NCI-H128 (cell line): Measurements from ENCODE around the gene MDFIC.

Experiments used
- DNase-seq: peaks from one replicate; lab custom pipeline; 2025; ENCODE audit not compliant: unreplicated experiment; lab: John Stamatoyannopoulos, UW

Gene MDFIC

DNA sequence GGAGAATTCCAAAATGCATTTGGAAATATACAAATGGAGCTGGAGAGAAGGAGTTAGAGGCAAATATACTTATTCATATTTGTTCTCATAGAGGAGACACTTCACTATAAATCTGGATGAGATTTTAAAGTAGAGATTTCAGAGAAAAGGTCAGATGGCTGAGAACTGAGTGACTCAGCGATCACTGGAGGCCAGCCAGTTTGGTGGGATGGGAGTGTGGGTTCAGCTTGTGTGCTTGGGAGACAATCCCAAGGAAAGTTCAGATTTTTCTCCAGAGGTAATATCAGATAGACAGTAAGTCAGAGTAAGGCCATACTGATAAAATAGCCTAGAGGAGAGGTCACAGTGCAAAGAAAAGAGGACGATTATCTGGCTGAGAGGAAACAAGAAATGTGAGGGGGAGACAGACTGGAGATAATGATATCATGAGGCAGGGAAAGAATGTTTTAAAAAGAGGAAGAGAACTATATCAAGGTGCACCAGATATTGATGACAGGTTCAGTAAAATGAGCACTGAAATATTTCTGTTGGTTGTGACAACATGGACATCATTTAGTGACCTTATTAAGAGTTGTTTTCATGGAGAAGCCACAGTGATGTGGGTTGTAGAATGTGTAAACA lies 67.0 kb downstream of the MDFIC start:
- no peak for DNase-seq

DNA sequence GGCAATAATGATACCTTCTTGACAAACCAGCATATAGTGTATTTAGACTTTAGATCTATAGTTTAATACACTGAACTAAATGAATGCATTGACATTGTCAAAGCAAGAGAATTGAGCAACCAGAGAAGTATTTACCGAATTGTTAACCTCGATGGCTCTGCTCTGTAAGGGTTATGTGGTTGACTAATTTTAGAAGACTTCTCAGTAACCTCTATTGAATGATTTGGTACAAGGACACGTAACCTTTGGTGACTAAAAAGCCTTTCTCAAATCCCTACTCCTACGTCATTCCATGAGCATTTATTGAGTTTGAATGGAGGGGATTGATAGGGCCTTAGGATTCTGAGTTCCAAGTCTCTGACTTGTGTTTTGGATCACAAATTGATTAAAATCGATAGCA lies 67.6 kb downstream of the MDFIC start:
- no peak for DNase-seq

DNA sequence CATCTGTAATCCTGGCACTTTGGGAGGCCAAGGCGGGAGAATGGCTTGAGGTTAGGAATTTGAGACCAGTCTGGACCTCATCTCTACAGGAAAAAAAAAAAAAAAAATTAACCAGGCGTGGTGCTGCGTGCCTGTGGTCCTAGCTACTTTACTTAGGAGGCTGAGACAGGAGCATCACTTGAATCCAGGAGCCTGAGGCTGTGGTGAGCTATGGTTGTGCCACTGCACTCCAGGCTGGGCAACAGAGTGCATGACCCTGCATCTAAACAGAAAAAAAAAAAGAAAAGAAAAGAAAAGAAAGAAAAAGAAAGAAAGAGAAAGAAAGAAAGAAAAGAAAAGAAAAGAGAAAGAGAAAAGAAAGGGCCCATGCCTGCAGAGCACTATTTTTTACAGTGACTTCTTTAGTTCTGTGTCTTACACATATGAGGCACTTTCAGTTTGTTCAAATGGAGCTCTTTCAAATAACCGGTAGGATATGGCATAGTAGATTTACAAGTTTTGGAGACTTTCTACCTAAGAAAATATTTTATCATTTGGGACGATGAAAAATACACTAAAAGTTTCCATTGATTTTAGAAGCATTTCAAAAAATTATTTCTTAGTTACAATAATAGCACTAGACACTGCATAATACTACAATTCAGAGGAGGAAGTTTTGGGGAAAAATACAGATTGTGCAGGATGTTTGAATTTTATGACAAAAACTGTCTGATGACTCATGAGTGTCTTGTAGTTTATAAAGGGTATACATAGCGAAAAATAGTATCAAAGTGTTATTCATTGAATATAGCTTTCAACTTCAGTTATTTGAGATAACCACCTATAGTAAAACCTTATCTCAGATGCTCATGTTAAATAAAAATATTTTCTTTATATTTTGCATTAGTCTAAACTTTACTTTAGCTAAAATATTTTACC lies 75.9 kb downstream of the MDFIC start:
- DNase-seq = no peak

DNA sequence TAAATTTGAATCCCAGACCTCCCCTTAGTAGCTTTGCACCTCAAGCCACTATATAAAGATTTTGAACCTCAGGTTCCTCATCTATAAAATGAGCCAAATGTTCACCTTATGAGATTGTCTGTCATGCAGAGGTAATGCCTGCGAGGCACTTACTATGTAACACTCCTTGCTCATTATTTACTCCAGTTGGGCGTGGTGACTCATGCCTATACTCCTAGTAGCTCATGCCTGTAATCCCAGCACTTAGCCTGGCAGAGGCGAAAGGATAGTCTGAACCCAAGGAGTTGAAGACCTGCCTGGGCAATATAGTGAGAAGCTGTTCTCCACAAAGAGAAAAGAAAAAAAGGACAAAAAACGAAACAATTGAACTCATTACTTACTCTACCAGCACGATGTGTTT lies 82.2 kb downstream of the MDFIC start:
- DNase-seq = no peak

DNA sequence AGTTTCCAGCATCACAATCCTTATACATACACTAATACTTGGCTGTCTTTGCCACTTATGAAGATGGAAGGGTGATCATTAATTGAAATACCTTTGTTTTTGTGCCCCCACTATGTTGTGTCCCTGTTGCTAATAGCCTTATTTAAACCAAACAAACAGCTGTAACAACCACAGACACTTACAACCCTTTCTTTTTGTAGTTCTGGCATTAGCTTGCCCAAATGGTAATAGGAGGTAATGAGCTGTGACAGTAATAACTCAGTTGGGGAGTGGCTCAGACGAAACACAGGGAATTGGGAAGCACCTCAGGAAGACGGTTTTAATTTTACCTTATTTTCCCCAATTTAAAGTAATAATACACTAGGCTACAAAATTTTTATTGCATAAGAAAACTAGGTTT lies 83.4 kb downstream of the MDFIC start:
- DNase-seq = no peak

DNA sequence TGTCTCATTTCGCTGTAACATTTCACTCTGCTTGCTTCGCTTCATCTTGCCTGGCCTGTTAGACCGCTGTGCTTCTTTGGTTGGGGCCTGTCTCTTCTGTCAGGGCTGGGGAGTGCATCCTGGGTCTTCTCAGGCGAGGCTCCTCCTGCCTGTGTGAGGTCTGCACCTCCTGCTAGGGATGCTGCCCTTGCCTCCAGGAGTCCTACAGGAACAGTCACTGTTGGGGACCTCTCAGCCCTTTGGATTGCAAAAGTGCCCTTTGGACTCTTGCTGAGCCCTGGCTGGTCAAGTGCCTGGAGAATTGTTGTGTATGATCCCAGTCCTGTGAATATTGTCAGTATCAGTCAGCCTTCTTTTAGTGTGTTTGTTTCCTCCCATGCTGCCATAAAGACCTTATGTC lies 84.1 kb downstream of the MDFIC start:
- no peak for DNase-seq

DNA sequence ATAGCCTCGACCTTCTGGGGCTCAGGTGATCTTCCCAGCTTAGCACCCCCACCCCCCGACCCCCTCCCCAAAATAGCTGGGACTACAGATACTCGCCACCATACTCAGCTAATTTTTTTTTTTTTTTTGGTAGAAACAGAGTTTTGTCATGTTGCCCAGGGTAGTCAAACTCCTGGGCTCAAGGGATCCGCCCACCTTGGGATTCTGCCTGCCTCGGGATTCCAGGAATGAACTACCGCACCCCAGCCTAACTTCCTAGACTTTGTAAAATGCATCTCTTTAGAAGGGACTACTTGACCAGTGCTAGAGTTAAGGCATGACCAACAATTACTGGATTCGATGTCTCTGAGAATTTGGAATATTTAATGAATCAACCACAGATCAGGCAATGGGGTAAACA lies 85.9 kb downstream of the MDFIC start:
- no peak for DNase-seq

DNA sequence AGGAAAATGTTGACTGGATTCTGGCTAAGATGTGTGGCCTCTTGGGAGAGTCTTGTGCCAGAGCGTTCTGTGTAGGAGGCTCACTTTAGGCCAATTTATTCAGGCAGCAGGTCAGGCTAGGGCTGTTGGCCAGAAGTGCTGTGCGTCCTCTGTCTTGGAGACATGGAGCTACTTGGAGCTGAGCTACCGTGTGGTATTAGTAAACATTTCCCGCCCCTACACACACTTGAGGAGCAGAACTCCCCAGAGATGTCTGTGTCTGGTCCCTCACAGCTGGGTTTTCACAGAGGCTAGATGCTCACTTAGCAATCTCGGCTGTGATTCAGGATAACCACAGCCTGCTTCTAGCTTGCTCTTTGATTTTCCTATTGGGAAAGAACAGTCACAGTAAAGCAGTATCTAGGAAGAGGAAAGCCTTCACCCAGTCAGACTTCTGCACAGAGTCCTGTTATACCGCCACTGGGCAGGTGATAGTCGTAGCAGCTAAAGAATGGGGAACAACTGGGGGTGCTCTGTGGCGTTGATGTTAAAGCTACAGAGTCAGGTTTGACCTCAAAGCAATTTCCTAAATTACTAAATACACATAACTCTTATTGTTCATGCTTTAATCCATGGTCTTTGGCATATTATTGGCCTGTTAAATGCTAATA lies 86.7 kb downstream of the MDFIC start:
- DNase-seq = no peak

DNA sequence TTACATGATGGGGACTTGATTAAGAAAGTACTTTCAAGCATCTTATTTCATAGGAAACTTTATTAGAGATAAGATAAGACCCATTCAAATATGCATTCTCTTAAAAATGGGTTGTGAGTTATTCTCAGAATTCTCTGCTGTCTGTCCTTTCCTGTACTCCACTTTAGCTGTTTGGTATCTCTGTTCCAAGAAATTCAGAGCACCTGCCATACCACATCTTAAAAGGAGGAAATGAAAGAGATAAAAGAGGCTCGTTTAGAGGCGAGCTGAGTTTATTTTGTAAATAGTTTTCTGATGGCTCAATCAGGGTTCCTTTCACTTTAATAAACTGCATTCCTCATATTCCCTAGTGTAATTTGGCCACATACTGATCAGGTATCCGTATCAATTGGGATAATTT lies 87.2 kb downstream of the MDFIC start:
- DNase-seq = no peak

DNA sequence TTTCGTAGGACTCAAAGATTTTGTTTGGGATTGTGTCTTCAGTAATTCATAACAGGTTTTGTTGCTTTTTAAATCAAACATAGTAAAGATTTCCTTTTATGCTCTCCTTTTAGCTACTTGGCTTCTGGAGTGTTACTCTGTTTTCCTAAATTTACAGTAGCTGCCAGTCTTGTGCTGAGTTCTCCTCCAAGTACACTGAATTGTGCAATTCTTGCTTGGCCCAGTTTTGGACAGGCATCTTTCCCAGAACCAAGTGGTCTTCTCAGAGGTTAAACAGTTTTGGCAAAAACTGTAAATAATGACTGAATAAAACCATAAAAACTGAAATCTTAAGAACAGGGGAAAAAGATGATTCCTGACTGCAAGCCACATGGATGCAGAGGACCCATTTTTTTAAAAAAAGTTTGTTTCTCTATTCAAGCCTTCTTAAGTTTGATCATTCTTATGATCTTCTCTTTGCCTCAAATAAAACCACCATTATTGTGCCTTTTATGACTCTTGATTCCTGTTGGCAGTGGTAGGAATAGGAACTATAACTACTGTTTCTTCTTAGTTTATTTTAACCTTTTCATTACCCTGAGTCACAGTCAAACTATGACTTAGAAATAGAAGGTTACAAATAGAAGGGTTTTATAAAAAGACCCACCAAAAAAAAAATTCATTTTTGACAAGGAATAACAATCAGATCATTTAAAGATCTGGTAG lies 88.0 kb downstream of the MDFIC start:
- DNase-seq = no peak

DNA sequence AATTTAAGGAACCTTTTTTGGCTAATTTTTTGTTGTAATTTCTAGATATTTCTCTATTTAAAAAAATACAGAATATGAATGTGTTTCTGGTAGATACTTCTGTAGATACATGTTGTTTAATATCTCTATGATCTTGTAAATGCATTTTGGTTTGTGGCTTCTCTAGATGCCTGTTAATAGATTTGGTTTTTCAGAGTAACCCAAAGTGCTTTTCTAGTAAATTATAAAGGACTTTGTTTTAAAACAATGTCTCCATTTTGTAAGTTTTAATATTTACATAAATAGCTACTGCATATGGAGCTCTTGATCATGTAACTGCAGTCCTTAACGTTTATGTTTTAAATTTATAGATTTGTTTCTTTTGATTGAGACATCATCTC lies 88.5 kb downstream of the MDFIC start:
- DNase-seq = no peak

DNA sequence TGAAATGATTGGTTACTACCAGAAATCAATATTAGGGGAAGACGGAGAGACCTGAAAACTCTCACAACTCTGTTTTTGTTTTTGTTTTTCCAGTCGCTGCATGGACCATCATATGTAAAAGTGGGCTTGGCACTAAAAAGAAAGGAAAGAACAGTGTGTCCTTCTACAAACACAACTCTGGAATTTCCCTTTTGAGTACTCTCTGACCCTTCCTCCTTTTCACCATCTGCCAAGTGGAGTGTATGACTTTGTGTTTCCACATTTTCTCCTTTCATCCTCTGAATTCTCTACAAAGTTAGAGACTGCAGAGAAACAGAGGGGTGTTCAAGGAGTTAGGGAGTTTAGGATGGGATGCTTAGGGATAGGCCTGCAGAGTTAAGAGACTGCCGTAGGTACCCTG lies 92.0 kb downstream of the MDFIC start:
- DNase-seq = no peak

DNA sequence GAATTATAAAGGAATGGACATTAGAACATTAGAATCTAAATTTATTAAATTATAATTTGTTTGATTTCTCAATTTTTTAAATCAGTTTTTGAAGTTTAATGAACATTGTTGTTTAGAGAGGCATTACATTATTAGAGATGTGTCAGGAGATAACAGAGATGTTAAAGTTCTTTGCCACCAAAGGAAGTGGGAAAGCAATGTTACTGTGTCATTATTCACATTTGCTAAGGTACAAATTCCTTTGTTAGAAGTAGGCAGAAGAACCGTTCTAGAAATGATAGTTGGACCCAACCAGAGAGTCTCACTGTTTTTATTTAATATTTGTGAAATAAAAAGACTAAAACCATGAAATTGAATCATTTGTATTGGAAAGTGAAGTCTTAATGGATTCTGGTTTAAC lies 92.9 kb downstream of the MDFIC start:
- no peak for DNase-seq

DNA sequence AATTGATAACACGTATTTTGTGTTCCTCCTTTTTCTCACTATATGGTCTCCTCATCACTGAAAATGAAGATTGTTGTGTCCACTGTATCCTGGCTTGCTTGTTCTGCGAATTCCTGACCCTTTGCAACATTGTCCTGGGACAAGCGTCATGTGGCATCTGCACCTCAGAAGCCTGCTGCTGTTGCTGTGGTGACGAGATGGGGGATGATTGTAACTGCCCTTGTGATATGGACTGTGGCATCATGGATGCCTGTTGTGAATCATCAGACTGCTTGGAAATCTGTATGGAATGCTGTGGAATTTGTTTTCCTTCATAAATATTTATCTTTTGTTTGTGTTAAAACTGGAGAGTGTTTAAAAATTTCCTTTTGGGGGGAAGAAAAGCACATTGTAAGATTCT lies 93.7 kb downstream of the MDFIC start:
- no peak for DNase-seq

DNA sequence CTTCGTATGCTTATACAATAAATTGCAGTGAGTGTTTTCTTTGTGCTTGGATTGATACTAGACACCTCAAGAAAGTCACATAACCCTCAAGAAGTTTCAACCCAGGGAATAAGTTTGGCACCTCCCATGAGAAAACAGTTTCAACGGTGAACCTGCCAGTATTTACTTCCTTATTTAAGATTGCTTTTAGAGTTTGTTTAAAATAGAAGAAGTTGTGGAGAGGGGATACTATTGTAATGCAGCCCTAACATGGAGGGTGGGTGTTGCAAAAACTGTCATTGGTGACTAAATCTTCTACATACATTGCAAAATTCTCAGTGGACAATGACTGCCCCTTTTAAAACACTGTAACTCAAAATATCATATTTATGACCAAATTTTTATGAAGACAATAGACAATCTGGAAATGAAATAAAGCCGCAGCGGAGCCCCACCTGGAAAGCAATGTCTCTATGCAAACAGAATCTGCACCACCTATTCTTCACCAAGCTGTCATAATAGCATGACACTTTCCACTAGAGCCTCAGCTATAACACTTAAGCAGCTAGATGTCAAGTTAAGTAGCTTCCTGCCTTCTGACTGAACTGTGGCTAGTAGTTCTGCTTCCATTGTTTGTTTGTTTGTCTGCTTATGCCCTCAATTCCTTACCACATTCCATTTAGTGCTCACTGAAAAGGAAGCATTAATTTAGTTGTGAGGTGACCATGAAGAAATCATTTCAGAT lies 98.2 kb downstream of the MDFIC start:
- no peak for DNase-seq

DNA sequence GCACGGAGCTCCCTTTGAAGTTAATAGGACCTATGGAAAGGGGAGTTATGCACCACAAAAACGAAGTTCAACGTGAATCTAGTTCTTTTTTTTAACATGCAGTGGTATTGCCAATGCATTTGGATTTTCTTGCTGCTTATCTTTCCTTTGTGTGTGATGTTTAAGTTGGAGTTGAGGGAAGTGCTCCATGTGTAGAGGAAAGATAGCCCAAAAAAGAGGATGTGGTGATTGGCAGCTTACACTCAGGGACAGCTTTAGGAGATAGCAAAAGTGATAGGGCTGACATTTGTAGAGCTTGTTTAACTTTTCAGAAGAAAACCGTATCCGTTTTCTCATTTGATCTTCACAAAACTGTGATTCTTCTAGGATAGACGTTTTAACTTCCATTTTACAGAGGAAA lies 101.3 kb downstream of the MDFIC start:
- no peak for DNase-seq

DNA sequence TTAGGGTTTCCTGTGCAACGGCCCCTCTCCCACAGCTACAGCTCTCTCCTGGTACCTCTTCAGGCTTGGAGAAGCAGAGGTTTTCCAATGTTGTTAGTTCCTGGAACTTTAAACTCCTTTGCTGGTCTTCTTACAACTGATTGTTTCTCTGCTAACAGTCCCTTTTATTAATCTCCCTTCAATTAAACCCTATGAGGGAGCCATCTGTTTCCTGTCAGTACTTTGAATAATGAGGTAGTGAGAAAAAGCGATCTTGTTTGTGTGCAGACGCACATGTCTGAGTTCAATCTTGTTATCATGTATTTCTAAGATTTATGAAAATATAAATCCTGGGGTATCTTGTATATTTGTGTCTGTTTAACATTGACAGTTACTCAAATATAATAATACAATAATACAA lies 102.4 kb downstream of the MDFIC start:
- DNase-seq = no peak

DNA sequence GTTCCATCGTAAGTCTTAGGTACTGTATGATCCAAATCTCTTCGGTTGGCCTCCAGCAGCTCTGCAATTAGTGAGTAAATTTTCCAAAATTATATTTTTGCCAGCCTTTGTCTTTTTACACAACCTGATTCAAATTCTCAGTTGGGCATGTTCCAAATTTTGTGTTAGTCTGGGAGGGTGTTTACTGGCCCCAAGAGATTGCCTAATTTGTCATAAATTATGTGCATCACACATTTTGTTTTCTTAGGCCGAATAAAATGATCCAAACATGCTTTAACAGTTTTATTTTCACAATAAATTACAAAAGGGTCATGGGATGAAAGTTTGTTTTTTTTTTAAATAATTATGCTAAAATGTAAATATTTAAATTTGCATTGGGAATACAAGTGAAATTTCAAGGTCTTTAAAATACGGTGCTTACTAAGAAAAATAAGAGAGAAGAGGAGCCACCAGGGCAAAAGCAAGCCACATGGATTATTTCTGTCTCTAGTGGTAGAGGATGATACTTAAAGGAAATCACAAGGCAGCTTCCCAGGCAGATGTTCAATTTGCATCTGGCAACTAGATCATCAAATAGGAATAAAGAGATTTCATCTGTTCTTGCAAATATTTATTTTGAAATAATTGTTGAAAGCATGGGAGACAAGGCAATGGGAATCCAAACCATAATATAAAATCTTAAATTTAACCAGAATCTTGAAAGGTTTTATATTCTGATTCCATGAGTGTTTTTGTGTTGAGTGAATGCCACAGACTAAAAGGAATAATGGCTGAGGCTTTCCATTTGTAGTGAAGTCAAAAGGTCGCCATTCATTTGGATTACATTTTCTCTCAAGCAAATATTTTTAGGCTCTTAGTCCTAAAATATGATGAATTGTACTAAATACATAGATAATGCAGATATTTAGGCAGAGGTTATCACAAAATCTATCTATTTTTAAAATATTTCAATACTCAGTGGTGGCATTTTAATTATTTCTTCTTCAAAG lies 111.1 kb downstream of the MDFIC start:
- DNase-seq = no peak

DNA sequence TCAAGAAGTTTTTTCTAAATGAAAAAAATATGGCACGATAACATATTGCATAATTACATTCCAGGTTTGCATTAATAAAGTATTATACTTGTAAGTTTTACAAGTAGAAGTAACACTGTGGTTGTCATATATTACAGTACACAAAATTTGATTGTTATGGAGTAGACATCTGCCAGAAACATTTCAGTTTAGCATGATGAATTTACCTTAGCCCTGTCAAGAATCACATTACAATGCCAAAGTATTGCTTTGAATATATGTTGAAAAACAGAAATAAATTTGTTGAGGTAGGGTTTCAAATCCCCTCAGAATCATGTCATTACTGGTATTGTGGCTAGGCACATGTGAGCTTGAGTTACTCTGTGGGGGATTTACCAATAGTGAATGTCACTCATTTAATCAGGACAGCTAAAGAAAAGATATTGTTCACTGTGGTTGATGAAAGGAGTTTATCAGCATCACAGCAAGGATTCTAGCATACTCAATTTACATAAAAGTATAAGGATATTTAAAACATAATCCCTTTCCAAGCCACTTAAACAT lies 112.1 kb downstream of the MDFIC start:
- DNase-seq = no peak

DNA sequence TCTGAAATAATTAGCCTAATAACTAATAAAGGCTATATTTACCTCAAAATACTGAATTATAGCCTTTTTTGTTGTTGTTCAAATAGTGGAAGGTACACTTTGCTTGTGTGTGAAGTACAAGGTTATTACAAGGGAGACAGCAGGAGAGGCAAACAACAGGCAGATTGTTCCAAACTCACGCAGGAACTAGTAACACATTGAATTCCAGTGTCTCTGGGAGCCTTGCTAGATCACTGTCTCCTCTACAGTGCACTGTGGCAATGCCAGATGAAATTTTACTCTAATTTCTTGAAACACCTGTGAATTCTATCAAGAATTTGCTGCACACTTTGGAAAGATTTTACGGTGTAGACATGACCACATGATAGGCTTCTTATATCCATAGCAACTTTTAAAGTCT lies 112.6 kb downstream of the MDFIC start:
- DNase-seq = no peak
